HepG2 (cell line): ENCODE results near the gene ARHGEF3.

ENCODE experiments used
- AGO2 ChIP-seq: fragments of 200-400 bp; formaldehyde crosslinking; optimal IDR thresholded peaks from 2 replicates; pipeline ENCODE3; 2017; ENCODE audit warnings: mild to moderate bottlenecking, low read depth, low read length, moderate library complexity
- CTCF ChIP-seq: sonication (generic); formaldehyde crosslinking; IDR thresholded peaks from 2 replicates; pipeline ENCODE4 v1.5.0; 2020; ENCODE audit warnings: mild to moderate bottlenecking, missing genetic modification reagents, moderate library complexity
- EP300 ChIP-seq, 3 experiments: sonication (generic) in 1 of 3; formaldehyde crosslinking in 1 of 3; IDR thresholded peaks; 2 replicates each; pipeline versions ENCODE4 v1.5.1 to v1.6.1; 2011 to 2020; ENCODE audit warnings: low read depth in 2 of 3, low read length in 2 of 3, borderline replicate concordance in 1 of 3, improper control_type of control experiment in 1 of 3, mild to moderate bottlenecking in 1 of 3, missing genetic modification reagents in 1 of 3, moderate library complexity in 1 of 3
- ZBTB46 ChIP-seq: sonication (generic); formaldehyde crosslinking; IDR thresholded peaks from 2 replicates; pipeline ENCODE4 v1.4.0; 2020; ENCODE audit warnings: mild to moderate bottlenecking, missing genetic modification reagents, borderline replicate concordance

GRCh38 chr3:56762718-56763117, 39.0 kb downstream of the ARHGEF3 start:
- TF ChIP-seq AGO2 (no peak), CTCF (CRISPR knock-in tag) (no peak), EP300 (IDR thresholded peaks at IDR 0.05; ENCODE audit: low read depth in 2 of 2, low read length in 2 of 2) (no peak), EP300 (CRISPR knock-in tag; IDR thresholded peaks at IDR 0.05; ENCODE audit: borderline replicate concordance) (no peak), ZBTB46 (CRISPR knock-in tag) (no peak)
